ENCODE results near the gene CPB2. TPM values are rescaled to one million over a fixed set of nuclear protein-coding genes. Genes with fewer than 3 reads are reported as not detected.

The CPB2 gene
- total and polyA plus RNA-seq, 3 donors from 2014 or later = not detected

- Histone ChIP-seq H3K9me3 (no peaks in the 10 kb centered on the region), H3K4me3 (no peak overlapping the region), H3K27ac (no peak overlapping the region), H3K4me1 (no peaks in the 10 kb centered on the region), H3K36me3 (ENCODE audit: low read depth, missing control alignments) (no peaks in the 10 kb centered on the region), H3K27me3 (no peaks in the 10 kb centered on the region)
- no peak for DNase-seq
- no peak for TF ChIP-seq CTCF (IDR thresholded peaks at IDR 0.05)
- no peak for TF ChIP-seq POLR2A (IDR thresholded peaks at IDR 0.05)
- intact Hi-C loops (cut with DNase I; ENCODE audit: low total_unique reads) = no loop called here
Observed at GRCh38 chr13:46012404-46012803, 92.4 kb downstream of the CPB2 start.

GRCh38 chr13:46010148-46010547 lies 94.7 kb downstream of the CPB2 start:
- intact Hi-C loops (cut with DNase I; ENCODE audit: low total_unique reads) = no loop called here
- DNase-seq = peak; percentile 30
- no peaks in the 10 kb centered on the region for H3K27me3 ChIP-seq
- WGBS, 2 donors = 66 to 72% methylated on average over 6 of the region's 6 CpGs
- H3K4me3 ChIP-seq = no peak overlapping the region
- TF ChIP-seq POLR2A (IDR thresholded peaks at IDR 0.05) (no peak), CTCF (IDR thresholded peaks at IDR 0.05) (peak in 1 of 3 experiments; percentile 25)
- H3K36me3 ChIP-seq (ENCODE audit: low read depth, missing control alignments) = no peaks in the 10 kb centered on the region
- no peaks in the 10 kb centered on the region for H3K9me3 ChIP-seq
- H3K27ac ChIP-seq = no peak overlapping the region
- H3K4me1 ChIP-seq = no peaks in the 10 kb centered on the region

- Histone ChIP-seq H3K4me3 (no peak overlapping the region), H3K4me1 (no peaks in the 10 kb centered on the region), H3K9me3 (no peaks in the 10 kb centered on the region), H3K36me3 (ENCODE audit: low read depth, missing control alignments) (no peaks in the 10 kb centered on the region), H3K27ac (no peak overlapping the region), H3K27me3 (no peaks in the 10 kb centered on the region)
- 92 to 95% methylated on average over 2 of the region's 2 CpGs for WGBS, 2 donors
- no peak for DNase-seq
- TF ChIP-seq CTCF (IDR thresholded peaks at IDR 0.05) = no peak
- TF ChIP-seq POLR2A (IDR thresholded peaks at IDR 0.05) = no peak
- intact Hi-C loops (cut with DNase I; ENCODE audit: low total_unique reads) = no loop called here
Observed at GRCh38 chr13:46008631-46009030, 96.2 kb downstream of the CPB2 start.

- H3K36me3 ChIP-seq (ENCODE audit: low read depth, missing control alignments) = no peaks in the 10 kb centered on the region
- no peaks in the 10 kb centered on the region for H3K9me3 ChIP-seq
- intact Hi-C loops (cut with DNase I; ENCODE audit: low total_unique reads) = no loop called here
Observed at GRCh38 chr13:46006688-46007452, 98.0 kb downstream of the CPB2 start.

More at GRCh38 chr13:46006688-46007452, 98.0 kb downstream of the CPB2 start:
- H3K4me3 ChIP-seq = no peak overlapping the region
- no peaks in the 10 kb centered on the region for H3K4me1 ChIP-seq
- H3K27ac ChIP-seq = no peak overlapping the region
- 88% methylated on average over 6 of the region's 6 CpGs for WGBS, 2 donors
- TF ChIP-seq CTCF (IDR thresholded peaks at IDR 0.05) (no peak), POLR2A (IDR thresholded peaks at IDR 0.05) (no peak)
- DNase-seq = no peak
- H3K27me3 ChIP-seq = no peaks in the 10 kb centered on the region

All from testis (tissue), 3 donors.